Measurements from ENCODE around the gene KCNAB1.

The KCNAB1 gene

GRCh38 chr3:156356537-156357363 is 236.4 kb downstream of the KCNAB1 start:
- CTCF ChIA-PET, result no interaction called here
- POLR2A ChIA-PET (ENCODE audit: low non-redundant PET), result no interaction called here
- no peak overlapping the region for H3K27ac ChIP-seq
- no peak for TF ChIP-seq CTCF (conservative IDR thresholded peaks at IDR 0.05; ENCODE audit: low read depth)
- no peak for DNase-seq (ENCODE audit: low spot score)

GRCh38 chr3:156358232-156358631 is 237.9 kb downstream of the KCNAB1 start:
- no peak overlapping the region for H3K27ac ChIP-seq
- DNase-seq (ENCODE audit: low spot score), result no peak
- CTCF ChIA-PET, result no interaction called here
- TF ChIP-seq CTCF (conservative IDR thresholded peaks at IDR 0.05; ENCODE audit: low read depth), result no peak
- POLR2A ChIA-PET (ENCODE audit: low non-redundant PET), result no interaction called here

GRCh38 chr3:156359368-156359767 is 239.0 kb downstream of the KCNAB1 start:
- no peak for DNase-seq (ENCODE audit: low spot score)
- TF ChIP-seq CTCF (conservative IDR thresholded peaks at IDR 0.05; ENCODE audit: low read depth), result no peak
- CTCF ChIA-PET, result no interaction called here
- POLR2A ChIA-PET (ENCODE audit: low non-redundant PET), result no interaction called here
- H3K27ac ChIP-seq, result no peak overlapping the region

- ChIA-PET POLR2A (ENCODE audit: low non-redundant PET) (no interaction called here), CTCF (interaction anchor here (0.7 kb wide), 1 partner anchor 38 kb away, joined by 3 read pairs; no protein-coding TSS in a partner anchor)
- no peak for TF ChIP-seq CTCF (conservative IDR thresholded peaks at IDR 0.05; ENCODE audit: low read depth)
- no peak for DNase-seq (ENCODE audit: low spot score)
- no peak overlapping the region for H3K27ac ChIP-seq
Measured at GRCh38 chr3:156360083-156360482, 239.7 kb downstream of the KCNAB1 start.

GRCh38 chr3:156360963-156361362 is 240.6 kb downstream of the KCNAB1 start:
- POLR2A ChIA-PET (ENCODE audit: low non-redundant PET), result no interaction called here
- DNase-seq (ENCODE audit: low spot score), result no peak
- TF ChIP-seq CTCF (conservative IDR thresholded peaks at IDR 0.05; ENCODE audit: low read depth), result no peak
- H3K27ac ChIP-seq, result no peak overlapping the region
- CTCF ChIA-PET, result interaction anchor here (0.7 kb wide), 1 partner anchor 21 kb away, joined by 5 read pairs; no protein-coding TSS in a partner anchor

GRCh38 chr3:156366559-156366958 is 246.2 kb downstream of the KCNAB1 start:
- no peak overlapping the region for H3K27ac ChIP-seq
- TF ChIP-seq CTCF (conservative IDR thresholded peaks at IDR 0.05; ENCODE audit: low read depth), result no peak
- ChIA-PET POLR2A (ENCODE audit: low non-redundant PET) (no interaction called here), CTCF (no interaction called here)
- DNase-seq (ENCODE audit: low spot score), result no peak

All from RWPE1 (cell line).